IMR-90 (cell line): ENCODE data around the gene AMT.

Experiments
- BHLHE40 ChIP-seq: fragments of 150-350 bp; IDR thresholded peaks from 2 replicates; pipeline ENCODE4 v1.6.1; 2016; ENCODE audit warnings: mild to moderate bottlenecking, low read depth, low read length
- CEBPB ChIP-seq: IDR thresholded peaks from 2 replicates; pipeline ENCODE4 v1.6.1; 2012; ENCODE audit warnings: low read depth, low read length, improper control_type of control experiment
- CHD1 ChIP-seq: IDR thresholded peaks from 2 replicates; pipeline ENCODE4 v1.6.1; 2012; ENCODE audit warnings: low read depth, low read length, improper control_type of control experiment
- CTCF ChIP-seq: conservative IDR thresholded peaks from 2 replicates; pipeline ENCODE4 v1.5.1; 2012; ENCODE audit warnings: mild to moderate bottlenecking, low read depth, low read length, improper control_type of control experiment
- ELK1 ChIP-seq: fragments of 150-350 bp; IDR thresholded peaks from 2 replicates; pipeline ENCODE4 v1.6.1; 2016; ENCODE audit warnings: low read depth, mild to moderate bottlenecking, low read length, moderate library complexity, borderline replicate concordance
- FOS ChIP-seq: fragments of 150-350 bp; IDR thresholded peaks from 2 replicates; pipeline ENCODE4 v1.6.1; 2016; ENCODE audit warnings: low read depth, low read length
- MAFK ChIP-seq: IDR thresholded peaks from 2 replicates; pipeline ENCODE4 v1.6.1; 2012; ENCODE audit warnings: low read depth, low read length, improper control_type of control experiment
- MXI1 ChIP-seq: IDR thresholded peaks from 2 replicates; pipeline ENCODE4 v1.6.1; 2012; ENCODE audit warnings: low read depth, mild to moderate bottlenecking, low read length, moderate library complexity, borderline replicate concordance
- POLR2A ChIP-seq: IDR thresholded peaks from 2 replicates; pipeline ENCODE4 v1.6.1; 2012; ENCODE audit warnings: mild to moderate bottlenecking, low read depth, low read length
- RAD21 ChIP-seq: IDR thresholded peaks from 2 replicates; pipeline ENCODE4 v1.6.1; 2012; ENCODE audit warnings: low read length, improper control_type of control experiment
- RCOR1 ChIP-seq: IDR thresholded peaks from 2 replicates; pipeline ENCODE4 v1.6.1; 2012; ENCODE audit warnings: mild to moderate bottlenecking, low read length, improper control_type of control experiment; ENCODE audit not compliant: insufficient replicate concordance
- RFX5 ChIP-seq: IDR thresholded peaks from 2 replicates; pipeline ENCODE4 v1.8.0; 2012; ENCODE audit warnings: low read depth, mild to moderate bottlenecking, low read length, moderate library complexity
- SMC3 ChIP-seq: fragments of 150-350 bp; IDR thresholded peaks from 2 replicates; pipeline ENCODE4 v1.6.1; 2016; ENCODE audit warnings: low read depth, mild to moderate bottlenecking, antibody characterized with exemption, low read length, moderate library complexity
- USF2 ChIP-seq: fragments of 150-350 bp; IDR thresholded peaks from 2 replicates; pipeline ENCODE4 v1.6.1; 2017; ENCODE audit warnings: mild to moderate bottlenecking, antibody characterized with exemption, low read length, low read depth

GRCh38 chr3:49465270-49466034 lies 43.2 kb upstream of the AMT start:
- TF ChIP-seq CTCF, result no peak
- no peak for TF ChIP-seq POLR2A
- no peak for TF ChIP-seq MAFK
- TF ChIP-seq CEBPB, result 0 out of 2 replicates have a peak, but pooled peaks have one; percentile 4
- TF ChIP-seq SMC3, result no peak
- TF ChIP-seq RCOR1, result no peak
- no peak for TF ChIP-seq BHLHE40
- no peak for TF ChIP-seq FOS
- TF ChIP-seq USF2, result no peak
- TF ChIP-seq ELK1, result no peak
- no peak for TF ChIP-seq RFX5
- TF ChIP-seq MXI1, result no peak
- TF ChIP-seq RAD21, result no peak
- TF ChIP-seq CHD1, result no peak
